CD4-positive, alpha-beta T cell treated with Interleukin-4 for 4 hours (primary cell): Measurements from ENCODE around the gene CRYBA2.
A peak's percentile ranks its signal among the peaks of the same experiment; 100 is the strongest.

Experiments used
- DNase-seq: peaks from one replicate; pipeline ENCODE4 v3.0.0-alpha.2; 2020

The CRYBA2 gene

GRCh38 chr2:218981390-218981880 lies 11.8 kb downstream of the CRYBA2 start:
- no peak for DNase-seq

- no peak for DNase-seq
These were observed 12.4 kb downstream of the CRYBA2 start for GRCh38 chr2:218980735-218981389.

- peak; percentile 79 for DNase-seq
These were observed 13.1 kb downstream of the CRYBA2 start for GRCh38 chr2:218979846-218980734.

- no peak for DNase-seq
These were observed 18.0 kb downstream of the CRYBA2 start for GRCh38 chr2:218975060-218975777.

GRCh38 chr2:218970894-218971293 lies 22.3 kb downstream of the CRYBA2 start:
- DNase-seq, result no peak

GRCh38 chr2:218964041-218964771 lies 29.0 kb downstream of the CRYBA2 start:
- DNase-seq, result no peak

GRCh38 chr2:218963601-218964000 lies 29.6 kb downstream of the CRYBA2 start:
- no peak for DNase-seq

GRCh38 chr2:218962859-218963492 lies 30.2 kb downstream of the CRYBA2 start:
- no peak for DNase-seq

- DNase-seq, result no peak
These were observed 31.3 kb downstream of the CRYBA2 start for GRCh38 chr2:218961651-218962570.

- DNase-seq, result no peak
These were observed 32.0 kb downstream of the CRYBA2 start for GRCh38 chr2:218961229-218961628.

- no peak for DNase-seq
These were observed 32.7 kb downstream of the CRYBA2 start for GRCh38 chr2:218960309-218961165.

GRCh38 chr2:218959761-218960308 lies 33.4 kb downstream of the CRYBA2 start:
- DNase-seq, result no peak

- peak; percentile 62 for DNase-seq
These were observed 34.0 kb downstream of the CRYBA2 start, which contains the start of gene CDK5R2 for GRCh38 chr2:218959141-218959731. Gene CDK5R2, plus strand, starts transcription at chr2:218959666. Its CDS starts 155 bp downstream, at chr2:218959821.

- no peak for DNase-seq
These were observed 34.9 kb downstream of the CRYBA2 start for GRCh38 chr2:218958276-218958675.

- no peak for DNase-seq
These were observed 35.6 kb downstream of the CRYBA2 start for GRCh38 chr2:218957671-218958070.

GRCh38 chr2:218956039-218956438 lies 37.2 kb downstream of the CRYBA2 start:
- no peak for DNase-seq

- no peak for DNase-seq
These were observed 38.5 kb downstream of the CRYBA2 start for GRCh38 chr2:218954541-218955300.

- DNase-seq, result no peak
These were observed 39.8 kb downstream of the CRYBA2 start for GRCh38 chr2:218953366-218953954.
